Stimulated activated CD8-positive, alpha-beta memory T cell treated with anti-CD3 and anti-CD28 coated beads, Interleukin-2, amount 100 ng/mL, for 1 hour (primary cell): Measurements from ENCODE around the gene THEM4.

Experiments
- DNase-seq, 2 donors: peaks; one replicate each; pipeline ENCODE4 v3.0.0-alpha.2; 2020; ENCODE audit warnings: low read depth in 2 of 2

The THEM4 gene

DNA sequence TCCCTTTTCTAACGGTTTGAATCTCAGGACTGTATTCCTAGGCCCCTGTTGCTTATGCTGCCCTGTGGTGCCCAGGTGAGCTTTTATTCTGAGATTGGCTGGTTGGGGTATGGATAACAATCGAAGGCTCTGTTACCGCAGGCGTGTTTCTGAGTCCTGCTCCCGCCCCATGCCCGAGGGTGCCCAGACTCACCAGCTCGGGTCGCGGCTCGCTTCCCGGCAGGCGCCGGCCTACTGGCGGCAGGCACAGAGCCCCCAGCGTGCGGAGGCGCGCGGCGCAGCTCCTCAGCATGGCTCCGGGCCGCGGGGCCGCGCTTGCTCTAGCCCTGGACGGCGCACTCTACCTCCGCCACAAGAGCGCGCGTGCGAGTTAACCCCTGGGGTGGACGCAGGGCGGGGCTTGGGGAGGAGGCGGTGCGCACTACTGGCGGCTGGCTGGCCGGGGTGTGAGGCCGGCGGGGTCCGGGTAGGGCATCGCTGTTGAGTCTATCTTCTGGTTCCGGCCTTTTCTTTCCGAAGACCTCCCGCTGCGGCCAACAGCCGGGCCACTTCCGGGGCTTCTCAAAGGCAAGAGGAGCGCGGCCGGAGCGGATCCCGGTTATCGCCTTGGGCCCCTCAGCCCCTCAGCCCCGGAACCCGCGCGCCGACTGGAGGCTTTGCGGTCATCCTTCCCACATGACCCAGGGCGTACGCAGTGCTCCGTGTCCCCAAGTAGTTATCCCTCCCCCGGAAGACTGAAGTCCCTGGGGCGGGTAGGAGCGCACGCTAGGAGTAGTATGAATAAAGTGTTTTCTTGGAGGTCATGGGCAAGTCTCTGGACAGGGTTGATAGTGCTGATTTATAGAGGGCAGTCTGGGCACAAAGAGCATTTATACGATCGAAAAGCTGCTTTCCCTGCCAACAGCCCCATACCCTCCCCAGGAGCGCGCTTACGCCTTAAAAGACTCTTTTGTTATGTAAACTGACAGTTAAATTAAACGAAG lies at the start of gene THEM4:
Gene THEM4, minus strand, starts transcription at position 345 of the 983 bp plus-strand sequence. Its CDS starts 53 bp downstream, at position 292.
- peak; percentile 85 to 87 for DNase-seq

DNA sequence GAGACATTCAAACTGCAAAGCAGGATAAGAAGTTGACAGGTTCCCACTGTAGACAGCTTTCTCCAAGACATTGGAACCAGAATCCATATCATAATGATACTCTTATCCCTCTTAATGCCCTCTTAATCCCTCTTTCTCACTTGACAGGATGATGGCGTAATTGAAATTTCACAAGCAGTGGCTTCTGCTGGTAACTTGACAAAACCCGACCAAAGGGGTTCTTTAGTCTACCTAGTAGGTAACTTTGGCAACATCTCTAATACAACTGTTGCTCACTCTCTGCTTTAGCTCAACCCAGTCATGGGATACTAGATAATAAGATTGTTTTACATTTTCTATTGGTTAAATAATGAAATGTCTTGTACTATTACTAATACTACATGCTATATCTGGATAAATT lies 49.6 kb upstream of the THEM4 start:
- no peak for DNase-seq

DNA sequence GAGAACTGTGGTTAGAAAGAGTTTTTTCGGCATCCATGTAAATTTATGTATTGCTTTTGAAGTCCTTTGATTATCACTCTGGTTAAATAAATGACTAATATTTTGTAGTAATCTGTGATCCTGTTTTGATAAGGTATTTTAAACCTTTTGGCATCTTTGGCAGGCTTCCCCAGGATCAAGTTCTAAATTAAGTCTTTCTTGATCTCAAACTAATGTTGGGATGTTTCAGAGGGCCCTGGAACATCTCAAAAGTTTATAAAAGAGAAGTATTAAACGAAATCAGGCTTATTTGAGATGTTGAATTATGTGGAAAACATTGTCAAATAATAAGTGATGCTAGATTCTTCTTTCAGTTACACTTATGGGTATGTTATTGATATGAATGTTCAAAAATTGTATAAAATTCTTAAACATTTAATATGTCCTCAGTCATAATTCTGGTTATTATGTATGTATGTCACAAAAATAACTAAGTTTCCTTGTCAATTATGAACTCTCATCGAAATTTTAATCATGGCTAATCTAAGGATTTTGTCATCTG lies 47.7 kb upstream of the THEM4 start:
- DNase-seq = no peak

DNA sequence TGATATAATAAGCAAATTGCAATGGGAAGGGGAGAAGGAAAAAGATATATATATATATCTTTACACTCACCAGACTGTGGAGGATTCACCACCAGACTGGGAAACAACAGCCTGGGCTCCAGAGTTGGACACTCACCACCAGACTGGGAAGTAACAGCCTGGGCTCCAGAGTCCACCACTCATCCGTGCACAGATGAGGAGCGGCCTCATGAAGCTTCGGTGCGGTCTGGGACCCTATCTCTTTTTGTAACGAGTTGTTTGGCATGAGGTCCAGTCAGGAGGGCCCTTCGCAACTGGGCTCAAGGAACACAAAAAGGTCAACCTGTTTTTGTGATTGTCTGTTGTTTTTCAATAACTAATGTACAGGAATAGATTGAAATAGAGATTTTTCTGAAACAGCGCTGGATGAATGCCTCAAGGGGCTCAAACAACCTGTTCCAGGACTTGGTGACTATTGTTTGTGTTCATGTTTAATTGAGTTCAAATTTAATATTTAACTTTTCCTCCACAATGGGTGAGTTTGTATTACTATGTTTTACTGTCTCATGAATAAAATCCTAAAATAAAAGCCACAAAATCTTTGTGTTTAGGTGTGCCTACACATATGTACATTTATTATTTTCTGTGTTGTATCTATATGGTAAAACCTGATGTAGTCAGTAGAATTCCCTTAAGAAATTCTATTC lies 44.2 kb upstream of the THEM4 start:
- DNase-seq = no peak

DNA sequence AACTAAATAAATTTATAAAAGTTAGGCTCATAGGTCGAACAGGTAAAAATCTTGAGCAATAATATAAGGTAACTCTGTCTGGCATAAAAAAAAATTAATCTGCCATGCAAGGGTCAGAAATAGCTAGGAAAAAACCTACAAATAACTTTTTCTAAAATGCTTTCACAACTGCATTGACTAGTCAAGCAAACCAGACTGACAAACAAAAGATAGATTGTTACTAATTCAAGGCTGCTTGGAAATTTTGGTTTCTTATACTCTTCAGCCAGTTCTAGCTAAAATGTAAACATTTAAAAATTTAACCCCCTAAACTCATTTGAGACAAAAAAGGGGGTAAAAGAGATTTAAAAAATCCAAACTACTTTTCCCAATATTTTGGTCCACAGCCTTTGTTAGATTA lies 43.5 kb upstream of the THEM4 start:
- DNase-seq = no peak

DNA sequence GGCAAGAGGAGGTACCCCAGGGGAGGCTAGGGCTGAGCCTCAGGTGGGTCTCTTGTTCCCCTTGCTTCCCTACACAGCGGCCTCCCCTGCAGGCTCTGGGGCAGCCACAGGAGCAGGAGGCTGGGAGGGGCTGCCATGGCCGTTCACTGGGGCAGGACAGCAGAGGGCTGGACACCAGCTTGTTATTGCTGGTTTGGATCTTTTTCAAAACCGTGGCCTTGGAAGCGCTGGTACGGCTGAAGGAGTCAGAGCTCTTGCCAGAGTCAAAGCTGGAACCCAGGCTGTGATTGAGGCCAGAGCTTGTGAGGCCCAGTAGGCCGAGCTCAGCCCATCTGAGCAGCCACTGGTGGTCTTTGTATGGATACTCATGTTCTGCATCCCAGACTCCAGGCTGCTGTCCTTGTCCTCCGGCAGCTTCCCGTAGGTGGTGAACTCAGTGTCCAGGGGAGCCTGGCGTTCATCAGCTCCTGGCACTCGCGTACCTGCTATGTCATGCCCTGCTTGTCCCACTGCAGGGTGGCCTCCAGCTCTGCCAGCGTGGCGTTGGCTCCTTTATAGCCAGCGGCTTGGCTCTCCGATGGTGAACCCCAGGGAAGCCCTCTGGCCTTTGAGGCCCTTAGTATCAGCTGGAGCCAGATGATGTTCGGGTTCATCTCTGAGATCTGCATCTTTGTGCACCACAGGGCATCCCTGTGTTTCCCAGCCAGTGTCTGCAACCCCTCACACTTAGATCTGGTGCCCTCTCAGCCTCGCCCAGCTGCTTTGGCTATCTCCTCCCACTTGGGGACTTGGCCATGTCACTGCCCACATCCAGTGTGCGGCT lies 40.3 kb upstream of the THEM4 start:
- no peak for DNase-seq

DNA sequence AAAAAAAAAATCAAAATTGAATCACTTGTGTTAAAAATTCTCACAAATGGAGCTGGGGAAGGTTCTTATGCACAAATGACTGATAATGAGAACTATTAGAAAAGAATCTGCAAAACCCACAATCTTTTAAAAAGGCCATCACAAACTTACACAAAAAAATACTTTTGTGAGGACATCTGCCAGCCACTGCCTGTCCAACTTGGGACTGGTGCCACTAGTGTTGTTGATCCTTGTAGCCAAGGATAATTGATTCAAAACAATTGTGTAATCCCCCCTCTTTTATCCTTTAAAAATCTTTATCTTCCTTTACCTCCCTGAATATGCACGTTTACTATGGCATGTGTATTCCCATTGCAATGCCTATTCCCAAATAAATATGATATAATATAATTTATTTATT lies 39.2 kb upstream of the THEM4 start:
- DNase-seq = no peak

DNA sequence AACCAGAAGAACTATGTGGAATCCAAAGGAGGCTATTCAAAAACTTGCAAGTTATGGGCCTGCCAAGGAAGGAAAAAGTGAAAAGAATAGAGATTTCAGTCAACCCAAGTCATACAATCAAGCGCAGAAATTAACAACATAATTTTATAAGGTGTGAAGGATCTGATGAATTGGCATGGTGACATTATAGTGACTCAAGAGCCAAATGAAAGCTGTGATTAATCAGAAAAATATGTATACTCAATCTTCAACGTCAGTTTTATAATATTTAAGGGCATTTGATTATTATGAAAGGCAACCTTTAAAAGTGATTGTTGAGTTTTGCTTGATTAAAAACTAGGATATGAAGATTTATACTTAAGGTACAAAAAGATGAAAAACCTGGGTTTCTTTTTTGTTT lies 37.8 kb upstream of the THEM4 start:
- DNase-seq = no peak

DNA sequence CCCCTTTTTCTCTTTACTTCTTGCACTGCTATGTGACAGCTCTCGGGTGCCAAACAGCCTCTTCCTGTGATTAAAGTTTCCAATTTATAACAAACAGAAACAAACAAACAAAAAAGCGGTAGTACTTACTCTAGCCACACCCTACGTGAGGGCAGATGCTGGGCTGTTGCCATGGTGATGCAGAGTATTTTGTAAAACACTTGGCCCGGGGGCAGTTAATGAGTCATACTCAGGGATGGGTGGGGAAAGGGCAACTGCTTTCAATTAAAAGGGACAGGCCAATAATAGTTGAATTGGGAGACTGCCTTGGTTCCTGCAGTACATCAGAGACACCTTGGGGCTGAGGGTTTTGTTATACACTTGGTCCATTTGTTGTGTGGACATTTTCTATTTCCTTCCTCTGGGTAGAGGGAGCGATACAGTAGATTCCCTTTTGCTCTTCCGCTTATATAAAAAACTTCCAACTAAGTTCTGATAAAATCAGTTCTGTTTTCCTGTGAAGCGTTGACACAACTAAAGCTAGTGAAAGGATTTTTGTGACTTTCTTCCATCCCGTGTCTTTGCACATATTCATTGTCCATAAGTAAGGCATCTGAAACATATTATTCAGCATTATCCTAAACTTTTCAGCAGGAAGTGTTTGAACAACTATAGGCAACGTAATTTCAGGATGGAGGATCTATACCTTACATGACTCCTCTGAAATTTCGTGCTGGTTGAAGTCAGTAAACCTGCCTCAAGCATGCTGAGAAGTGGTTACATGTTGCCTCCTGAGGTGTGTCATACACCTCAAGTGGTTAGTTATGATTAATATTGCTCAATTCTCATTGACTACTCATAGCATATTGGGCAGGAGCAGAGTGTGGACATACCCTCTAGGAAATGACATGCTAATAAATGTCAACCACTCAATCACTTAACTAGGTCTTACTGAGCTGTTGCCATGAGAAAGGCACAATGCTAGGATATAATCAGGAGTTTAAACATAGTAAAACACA lies 36.7 kb upstream of the THEM4 start:
- peak; percentile 66 to 68 for DNase-seq

DNA sequence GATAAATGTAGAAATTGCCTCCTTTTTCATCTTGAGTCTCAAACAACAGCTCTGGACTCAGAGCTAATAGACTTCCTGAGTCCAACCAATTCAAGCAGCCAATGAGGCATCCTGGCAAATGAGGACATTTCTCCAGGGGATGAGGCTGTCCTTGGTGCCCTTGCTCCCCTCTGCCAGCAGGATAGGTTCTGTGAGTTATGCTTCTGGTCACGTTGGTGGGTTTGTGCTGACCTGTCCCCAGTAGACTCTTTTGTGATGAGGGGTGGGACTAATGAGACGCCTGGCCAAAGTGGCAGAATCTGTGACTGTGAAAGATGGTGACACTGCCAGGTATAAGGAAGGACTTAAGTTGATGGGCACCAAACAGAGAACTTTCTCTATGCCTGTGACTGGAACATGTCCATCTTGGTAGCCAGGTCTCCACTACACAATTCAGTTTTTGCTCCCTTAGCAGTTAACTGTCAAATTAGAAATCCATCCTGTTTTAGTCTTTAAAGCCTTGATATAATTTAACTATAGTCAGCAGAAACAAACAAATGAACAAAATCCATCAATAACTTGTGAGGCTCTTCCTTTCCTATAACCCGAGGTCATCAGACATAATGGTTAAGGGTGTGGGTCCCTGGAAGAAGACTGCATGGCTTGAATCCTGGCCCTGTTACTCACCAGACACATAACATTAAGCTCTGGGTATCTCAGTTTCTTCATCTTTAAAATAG lies 35.7 kb upstream of the THEM4 start:
- no peak for DNase-seq

DNA sequence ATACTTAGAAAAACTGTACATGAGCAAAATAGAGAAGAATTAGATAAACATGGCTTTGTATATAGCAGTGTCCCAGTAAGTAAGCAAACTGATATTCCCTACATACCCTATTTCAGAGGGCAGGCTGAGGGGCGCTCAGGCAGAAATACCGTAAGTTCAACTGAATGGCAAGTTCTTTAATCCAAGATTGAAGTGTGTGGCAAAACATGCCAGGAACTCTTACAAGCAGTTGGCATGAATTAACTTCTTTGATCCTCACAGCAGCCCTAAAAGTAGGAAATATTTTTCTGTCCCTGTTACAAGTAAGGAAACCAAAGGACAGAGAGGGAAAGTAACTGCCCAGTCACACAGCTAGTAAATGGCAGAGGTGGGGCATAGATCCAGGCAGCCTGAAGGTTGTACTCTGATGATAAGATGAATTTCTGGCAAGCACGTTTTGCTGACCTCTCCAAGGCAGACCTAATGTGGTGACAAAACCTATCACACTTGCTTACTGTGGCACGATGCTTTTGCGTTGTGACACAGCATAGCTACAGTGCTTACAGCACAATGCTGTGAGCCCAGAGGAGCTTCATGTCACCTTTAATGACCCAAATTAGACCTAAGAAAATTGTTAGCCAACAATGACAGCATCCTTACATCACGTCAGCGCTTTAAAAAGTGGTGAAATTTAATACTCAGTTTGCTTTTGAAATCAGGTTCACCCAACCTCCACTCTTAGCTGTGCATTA lies 35.0 kb upstream of the THEM4 start:
- no peak for DNase-seq

DNA sequence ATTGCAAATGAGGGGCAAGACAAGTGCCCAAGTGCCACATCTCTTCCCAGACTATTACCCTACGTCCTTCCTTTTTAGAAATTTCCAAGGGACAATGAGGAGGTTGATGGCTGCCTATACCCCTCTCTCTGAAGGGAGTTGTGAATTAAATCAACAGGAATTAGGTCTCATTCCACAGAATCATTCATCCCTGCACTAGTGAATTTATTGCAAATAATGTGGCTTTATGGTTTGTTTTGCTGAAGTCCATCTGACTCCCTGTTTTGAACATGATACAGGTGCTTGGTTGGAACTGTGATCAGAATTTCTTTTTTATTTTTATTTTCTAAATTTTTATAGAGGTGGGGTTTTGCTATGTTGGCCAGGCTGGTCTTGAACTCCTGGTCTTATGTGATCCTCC lies 34.3 kb upstream of the THEM4 start:
- DNase-seq = no peak

DNA sequence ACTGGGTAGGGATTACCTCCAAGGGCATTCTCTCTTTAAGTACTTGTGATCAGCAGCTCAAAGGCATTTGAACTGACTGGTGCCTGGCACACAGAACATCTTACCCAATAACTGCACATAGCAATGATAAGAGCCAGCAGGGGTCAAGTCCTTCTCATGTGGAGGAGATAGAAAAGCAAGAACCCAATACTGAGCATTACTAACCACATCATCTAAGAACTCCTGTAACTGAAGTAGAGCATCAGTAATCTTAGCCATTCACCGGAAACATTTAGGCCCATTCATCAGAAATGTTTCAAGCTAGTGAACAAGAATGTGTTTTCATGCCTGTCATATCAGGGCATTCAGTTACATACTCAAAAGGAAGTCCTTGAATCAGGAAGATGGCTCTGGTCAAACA lies 33.6 kb upstream of the THEM4 start:
- DNase-seq = no peak

DNA sequence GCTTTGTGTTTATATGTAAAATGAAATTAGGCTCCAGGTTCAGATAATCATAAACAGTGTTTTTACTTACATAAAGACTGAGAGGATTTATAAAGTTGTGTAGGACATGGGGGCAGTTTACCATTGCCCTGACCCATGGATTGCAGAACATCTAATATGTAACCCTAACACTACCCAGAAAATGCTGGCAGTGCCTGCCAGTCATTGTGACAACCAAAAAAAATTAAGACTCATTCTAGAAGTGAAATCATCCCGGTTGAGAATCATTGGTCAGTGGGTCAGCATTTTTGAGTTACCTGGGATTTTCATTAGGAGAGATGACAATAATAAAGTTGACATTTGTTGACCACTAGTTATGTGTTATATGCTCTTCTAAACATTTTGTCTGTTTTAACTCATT lies 31.2 kb upstream of the THEM4 start:
- DNase-seq = no peak

DNA sequence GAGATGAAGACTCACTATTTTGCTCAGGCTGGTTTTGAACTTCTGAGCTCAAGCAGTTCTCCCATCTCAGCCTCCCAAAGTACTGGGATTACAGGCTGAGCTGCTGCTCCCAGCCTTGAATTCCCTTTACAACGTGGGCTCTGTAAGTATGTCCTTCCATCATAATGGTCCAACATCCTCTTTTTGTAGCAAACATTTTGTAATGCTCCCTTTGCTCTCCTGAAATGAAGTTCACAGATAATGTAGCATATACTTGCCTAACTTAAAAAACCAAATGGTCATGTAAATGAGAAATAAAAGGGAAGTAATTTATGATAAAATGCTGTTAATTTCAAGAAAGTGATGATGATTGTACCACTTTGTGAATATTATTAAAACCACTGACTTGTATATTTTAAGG lies 30.5 kb upstream of the THEM4 start:
- DNase-seq = no peak

DNA sequence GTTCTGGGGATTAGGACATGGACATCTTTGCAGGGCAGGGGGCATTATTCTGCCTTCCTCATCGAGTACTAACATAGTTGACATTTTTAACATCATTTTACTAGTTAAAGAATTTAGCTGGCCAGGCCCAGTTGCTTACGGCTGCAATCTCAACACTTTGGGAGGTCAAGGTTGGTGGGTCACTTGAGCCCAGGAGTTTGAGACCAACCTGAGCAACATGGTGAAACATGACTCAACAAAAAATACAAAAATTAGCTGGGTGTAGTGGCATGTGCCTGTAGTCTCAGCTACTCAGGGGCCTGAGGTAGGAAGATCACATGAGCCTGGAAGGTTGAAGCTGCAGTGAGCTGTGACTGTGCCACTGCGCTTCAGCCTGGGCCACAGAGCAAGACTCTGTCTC lies 29.8 kb upstream of the THEM4 start:
- DNase-seq = no peak

DNA sequence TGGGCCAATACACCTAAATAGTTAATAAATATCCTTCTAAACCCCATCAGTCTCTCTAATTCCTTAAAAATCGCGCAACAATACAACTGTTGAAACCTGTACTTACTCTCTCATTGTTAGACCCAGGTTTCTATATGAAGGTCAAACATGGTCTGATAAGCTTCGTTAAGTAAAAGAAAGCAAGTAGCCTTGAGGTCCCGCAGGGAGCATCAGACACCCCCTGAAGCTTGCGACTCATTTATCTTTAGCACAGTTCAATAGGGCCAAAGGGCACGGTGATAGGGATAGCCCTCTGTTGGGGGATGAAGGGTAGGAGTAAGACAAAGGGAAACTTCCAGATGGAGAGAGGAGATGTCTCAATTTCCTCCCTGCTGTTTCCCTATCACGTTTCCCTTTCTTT lies 27.3 kb upstream of the THEM4 start:
- no peak for DNase-seq

DNA sequence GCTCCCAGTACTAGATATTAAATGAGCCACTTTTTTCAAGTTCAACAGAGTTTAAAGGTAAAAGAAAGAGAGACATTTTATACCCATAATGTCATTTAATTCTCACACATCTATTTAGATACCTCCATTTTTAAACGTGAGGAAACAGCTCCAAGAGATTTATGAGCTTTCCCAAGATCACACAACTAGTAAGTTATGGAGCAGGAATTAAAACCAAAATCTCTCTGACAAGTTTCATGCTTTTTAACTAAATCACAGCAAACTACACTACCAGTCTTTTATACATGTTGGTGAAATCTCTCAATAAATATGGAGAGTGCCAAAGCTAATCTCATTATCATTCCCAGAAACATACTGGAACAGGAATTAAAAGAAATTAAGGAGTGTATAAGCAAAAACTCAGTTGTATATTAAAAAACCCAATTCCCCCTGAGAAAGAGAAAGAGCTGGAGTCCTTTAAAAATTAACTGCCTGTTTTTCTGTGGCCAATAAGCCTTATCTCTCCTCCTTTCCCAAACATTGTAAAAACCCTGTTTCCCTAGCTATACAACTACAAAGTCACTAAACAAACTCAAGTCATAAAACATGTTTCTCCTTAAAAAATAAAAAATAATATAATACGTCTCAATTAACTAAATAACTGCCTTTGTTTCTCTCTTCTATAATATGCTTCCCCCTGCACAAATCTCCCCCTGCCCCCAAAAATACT lies 26.7 kb upstream of the THEM4 start:
- no peak for DNase-seq

DNA sequence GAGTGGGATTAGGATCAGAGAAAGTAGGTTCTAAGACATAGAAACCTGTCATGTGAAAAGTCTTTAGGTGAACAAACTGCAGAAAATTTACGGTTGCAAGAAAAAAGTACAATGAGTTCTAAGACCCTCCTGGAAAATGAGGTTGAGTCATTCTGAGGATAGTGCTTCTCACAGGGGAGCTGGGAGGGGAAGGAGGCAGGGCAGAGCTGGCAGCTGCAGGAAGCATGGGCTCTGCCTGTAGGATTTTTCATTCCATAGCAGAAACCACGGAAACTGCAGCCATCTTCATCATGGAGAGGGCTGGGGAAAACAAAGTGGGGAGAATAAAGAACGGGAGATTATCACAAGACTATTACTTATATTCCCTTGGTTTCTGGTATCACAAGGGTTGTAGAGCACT lies 25.8 kb upstream of the THEM4 start:
- no peak for DNase-seq
